GM21723 (cell line): ENCODE measurements around the gene HHAT.

ENCODE experiments used
- ATAC-seq: cut with Tn5 transposase; IDR thresholded peaks from one replicate; pipeline ENCODE4 v1.9.1; 2021; ENCODE audit warnings: mild to moderate bottlenecking, moderate library complexity; ENCODE audit not compliant: unreplicated experiment

HHAT gene

DNA sequence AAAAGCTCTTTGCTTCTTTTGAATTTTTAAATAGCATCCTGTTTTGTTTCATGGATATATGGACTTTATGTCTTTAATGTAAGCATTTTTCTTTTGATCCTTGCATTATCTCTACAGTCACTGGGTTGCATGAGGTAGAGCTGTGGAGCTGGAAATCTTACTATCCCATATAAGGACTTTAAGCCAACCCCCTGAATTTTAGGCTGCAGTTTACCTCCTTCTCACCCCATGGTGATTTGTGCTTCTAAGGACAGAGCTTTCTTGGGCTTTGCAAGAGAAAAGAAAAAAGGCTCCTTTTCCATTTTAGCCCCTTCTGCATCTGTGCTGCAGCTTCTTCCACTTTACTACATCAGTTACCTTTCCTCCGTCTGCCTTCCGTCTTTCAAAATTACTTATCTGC lies 373.8 kb downstream of the HHAT start:
- no peak for ATAC-seq

DNA sequence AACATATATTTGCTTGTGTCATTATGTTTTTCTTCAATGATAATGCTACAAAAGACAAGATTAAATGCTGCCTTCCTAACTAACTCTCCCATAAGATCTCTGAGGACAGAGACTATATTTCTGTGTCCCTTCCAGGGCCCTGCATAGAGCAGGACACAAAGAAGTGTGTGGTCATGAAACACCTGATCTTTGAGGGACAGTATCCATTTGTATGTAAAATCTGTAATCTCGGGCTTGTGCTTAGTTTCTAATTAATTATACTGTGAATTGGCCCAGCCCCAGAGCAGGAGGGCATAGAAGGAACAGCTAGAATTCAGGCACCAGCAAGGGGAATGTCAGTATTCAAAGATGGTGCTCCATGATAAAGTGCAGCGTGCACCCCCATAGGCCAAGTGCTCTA lies 374.9 kb downstream of the HHAT start:
- ATAC-seq, result no peak

DNA sequence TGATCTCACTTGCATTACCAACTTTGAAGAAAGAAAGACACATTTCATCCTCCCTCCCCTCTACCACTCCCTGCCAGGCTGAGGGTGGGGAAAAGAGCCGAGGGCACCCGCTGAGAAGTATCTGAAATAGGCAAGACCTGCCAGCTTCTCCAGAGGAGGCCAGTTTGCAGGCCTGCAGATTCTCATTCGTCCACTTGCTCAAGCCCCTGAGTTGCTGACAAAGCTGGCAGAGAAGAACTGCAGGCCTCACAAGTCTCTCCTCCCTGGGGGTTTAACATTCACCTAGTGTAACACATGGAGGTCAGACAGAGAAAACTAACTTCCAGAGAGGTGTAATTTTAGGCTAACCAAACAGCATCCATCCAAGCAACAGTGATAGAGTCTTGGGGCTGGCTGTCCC lies 376.4 kb downstream of the HHAT start:
- ATAC-seq, result no peak

DNA sequence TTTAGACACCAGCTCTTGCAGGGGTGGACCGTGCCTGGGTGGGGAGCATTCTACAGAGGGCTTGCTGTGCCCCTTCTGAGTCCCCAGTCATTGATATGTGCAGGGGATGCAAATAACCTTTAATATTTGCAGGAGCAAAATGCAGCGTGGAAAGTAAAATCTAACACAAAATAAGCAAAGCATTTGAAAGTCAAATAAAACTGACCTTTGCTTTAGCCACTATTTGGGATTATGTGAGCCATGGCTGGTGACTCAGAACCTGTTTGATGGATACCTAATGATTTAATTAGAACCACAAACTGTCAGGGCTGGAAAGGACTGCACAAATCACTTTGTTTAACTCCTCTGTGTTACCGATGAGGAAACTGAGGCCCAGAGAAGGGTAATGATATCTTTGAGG lies 377.5 kb downstream of the HHAT start:
- ATAC-seq, result no peak

DNA sequence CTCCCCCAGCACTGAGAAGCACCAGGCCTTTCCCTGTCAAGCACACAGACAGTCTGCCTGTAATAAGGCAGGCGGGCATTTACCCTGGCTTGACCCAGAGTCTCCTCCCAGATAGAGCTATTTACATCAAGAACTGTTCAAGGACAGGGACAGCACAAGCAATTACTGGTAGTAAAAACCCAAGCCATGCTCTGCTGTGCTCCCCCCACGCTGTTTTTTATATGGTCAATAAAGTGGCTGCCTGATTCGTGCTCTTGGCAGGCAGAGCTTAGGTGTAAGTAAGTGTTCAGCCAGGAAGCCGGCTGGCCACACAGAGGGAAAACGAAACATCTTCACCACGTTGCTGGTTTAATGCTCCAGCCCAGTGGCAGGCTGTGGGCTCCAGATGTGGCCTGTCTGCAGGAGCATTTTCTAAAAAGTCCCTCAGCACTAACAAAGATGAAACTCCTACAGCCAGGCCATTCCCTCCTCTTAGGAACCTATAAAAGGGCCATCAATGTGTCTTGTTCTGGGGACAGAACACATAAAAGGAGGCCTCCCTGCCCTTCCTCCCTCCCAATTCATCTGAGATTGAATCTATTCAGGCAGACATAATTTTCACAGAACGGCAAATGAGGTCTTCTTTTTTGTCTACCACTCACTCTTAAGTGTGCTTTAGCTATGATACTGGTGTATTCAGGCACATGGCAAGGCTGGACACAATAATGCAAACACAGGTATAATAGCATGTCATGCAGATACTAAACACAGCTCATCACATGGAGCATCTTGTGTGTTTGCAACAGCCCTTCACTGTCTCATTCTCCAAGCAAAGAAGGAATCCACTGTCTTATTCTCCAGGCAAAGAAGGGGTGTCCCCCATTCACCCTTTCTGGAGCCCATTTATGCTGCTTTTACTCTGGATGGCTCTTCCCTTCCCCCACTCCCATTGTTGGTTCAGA lies 378.9 kb downstream of the HHAT start:
- ATAC-seq, result no peak

DNA sequence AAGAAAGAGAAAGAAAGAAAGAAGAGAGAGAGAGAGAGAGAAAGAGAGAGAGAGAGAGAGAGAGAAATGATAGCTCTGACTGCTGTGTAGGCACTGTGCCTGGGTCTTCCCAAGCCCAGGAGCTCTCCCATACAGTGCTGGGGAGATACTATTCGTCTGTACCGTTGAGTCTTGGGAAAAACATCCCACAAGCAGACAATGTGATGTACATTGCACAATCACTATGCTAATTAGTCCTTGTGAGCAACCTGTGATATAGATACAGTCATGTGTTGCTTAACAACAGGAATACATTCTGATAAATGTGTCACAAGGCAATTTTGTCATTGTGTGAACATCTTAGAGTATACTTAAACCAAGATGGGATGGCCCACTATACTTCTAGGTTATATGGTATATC lies 381.0 kb downstream of the HHAT start:
- no peak for ATAC-seq

DNA sequence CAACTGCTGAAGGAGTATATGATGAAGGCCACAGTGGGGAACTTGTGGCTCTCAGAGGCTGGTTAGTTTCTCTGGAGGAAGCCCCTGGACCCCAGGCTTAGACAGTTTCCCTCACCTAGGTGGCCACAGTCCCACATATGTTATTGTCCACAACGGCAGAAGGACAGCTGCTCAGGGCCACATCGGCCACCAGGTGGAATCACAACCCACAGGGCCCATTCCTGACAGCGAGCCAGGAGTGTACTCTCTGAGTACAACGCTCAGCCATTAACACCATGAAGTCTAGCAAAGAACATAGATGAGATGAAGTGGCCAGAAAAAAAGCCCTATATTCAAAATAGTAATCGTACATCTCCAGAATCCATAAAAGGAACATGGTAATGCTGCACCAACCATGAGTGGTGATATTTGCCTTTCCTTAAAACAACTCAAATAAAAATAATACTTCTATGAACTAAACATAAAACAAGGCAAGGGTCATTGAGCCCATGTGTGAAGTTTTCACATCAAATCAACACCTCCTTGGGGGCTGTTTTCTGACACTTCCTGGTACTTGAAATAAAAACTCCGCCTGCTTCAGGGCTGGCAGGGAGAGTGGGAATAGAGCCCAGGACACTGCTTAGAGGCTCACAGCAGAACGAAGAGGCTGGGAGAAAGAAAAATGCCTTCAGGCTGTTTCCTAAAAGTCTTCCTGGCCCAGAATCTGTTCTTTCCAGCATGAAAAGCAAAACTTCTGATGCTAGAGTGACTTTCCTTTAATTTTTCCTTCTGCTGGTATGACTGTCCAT lies 383.3 kb downstream of the HHAT start:
- ATAC-seq, result no peak

DNA sequence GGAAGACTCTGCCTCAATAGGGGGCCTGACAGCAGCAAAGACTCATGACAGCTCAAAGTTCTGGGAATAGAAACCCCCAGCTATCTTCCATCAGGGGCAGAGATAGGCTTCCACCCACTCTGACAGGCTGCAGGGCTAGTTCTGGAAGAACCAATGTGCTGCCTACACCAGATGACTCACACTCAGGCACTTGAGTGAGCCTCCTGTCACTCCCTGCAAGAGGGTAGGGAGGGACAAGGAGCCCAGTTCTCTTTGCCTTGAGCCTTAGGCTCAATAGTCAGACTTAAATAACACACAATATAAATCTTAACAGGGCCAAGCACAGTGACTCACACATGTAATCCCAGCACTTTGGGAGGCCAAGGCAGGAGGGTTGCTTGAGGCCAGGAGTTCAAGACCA lies 386.4 kb downstream of the HHAT start:
- ATAC-seq, result no peak

DNA sequence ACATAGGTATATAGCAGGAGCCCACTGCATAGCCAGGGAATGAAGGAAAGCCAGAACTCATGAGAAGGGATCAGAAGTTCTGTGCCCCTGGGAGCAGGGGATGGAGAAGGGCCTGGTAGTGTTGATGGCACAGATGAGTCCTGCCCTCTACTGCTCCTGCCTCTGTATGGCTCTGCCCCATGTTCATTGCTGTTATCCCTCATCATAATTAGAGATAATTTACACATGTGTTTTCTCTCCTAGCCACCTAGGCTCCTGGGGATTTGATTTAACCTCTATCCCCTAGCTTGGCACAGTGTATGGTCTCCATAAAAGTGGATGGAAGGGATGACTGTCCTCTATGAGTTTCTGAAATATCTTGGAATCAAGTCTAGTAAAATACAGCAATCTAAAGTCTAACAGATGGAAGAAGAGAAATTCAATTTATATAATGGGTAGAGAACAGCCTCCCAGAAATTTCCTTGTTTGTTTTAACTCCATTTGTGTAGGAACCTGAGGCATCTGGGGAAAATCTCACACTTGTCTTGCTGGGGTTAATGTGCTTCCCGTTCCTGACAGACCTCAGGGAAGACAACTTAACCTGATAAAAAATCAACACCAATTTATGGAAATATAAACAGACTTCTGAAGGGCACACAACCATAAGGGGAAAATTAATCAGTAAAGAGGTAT lies 393.8 kb downstream of the HHAT start:
- no peak for ATAC-seq

DNA sequence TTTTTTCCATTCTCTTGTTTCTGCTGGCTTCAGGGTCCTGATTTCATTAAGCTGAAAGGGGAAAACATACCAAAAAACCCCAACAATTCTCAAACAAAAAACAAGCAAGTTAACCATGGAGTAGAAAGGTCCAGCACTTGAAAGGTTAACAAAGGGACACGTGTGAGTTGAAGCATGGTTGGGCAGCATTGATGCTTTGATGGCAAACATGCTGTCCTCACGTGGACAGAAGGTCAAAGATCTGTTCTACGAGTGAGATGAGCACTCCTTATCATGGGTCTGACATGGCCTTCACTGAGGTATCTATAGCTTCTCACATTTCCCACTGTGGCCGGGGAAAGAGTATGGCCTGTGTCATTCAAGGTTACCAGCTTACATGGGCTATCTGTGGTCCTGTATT lies 394.9 kb downstream of the HHAT start:
- ATAC-seq, result no peak

DNA sequence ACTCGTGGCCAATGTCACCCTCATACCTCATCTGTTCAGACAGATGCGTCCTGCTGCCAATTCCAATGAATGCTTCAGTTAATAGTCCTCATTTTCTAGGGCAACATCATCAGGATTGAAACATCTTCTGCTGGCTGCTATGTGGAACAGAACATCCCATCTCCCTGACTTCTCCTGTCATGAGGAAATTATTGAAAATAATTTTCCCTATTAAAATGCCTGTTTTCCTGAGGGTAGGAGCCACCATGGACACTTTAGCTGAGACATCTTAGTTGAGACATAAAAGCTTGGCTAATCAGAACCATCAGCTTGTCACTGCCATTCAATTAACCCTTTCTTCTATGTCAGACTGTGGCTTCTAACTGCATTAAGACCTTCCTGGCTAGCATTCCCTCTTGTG lies 396.1 kb downstream of the HHAT start:
- no peak for ATAC-seq
